Upper lobe of left lung (tissue), 4 donors: ENCODE measurements around the gene BNC2.

Experiments used
- CTCF ChIP-seq, 6 experiments: fragments of 450-650 bp in 4 of 6; fragments of 200-600 bp in 2 of 6; sonication (generic) in 2 of 6; IDR thresholded peaks; one replicate each; pipeline ENCODE4 v1.5.1; 2016 to 2019; ENCODE audit warnings: antibody characterized with exemption in 6 of 6
- EP300 ChIP-seq, 4 donors: sonication (generic); formaldehyde crosslinking; IDR thresholded peaks; one replicate each; pipeline ENCODE4 v1.5.1; 2017; ENCODE audit warnings: antibody characterized with exemption in 4 of 4, control low read depth in 2 of 4

- TF ChIP-seq CTCF (IDR thresholded peaks at IDR 0.05) (no peak), EP300 (IDR thresholded peaks at IDR 0.05) (no peak)
These were observed 346.4 kb downstream of the BNC2 start for GRCh38 chr9:16524078-16524477.
